Measurements from ENCODE around the gene AOPEP.

Gene AOPEP

GRCh38 chr9:95074632-95075031, 348.1 kb downstream of the AOPEP start:
- TF ChIP-seq, protein P1, sequence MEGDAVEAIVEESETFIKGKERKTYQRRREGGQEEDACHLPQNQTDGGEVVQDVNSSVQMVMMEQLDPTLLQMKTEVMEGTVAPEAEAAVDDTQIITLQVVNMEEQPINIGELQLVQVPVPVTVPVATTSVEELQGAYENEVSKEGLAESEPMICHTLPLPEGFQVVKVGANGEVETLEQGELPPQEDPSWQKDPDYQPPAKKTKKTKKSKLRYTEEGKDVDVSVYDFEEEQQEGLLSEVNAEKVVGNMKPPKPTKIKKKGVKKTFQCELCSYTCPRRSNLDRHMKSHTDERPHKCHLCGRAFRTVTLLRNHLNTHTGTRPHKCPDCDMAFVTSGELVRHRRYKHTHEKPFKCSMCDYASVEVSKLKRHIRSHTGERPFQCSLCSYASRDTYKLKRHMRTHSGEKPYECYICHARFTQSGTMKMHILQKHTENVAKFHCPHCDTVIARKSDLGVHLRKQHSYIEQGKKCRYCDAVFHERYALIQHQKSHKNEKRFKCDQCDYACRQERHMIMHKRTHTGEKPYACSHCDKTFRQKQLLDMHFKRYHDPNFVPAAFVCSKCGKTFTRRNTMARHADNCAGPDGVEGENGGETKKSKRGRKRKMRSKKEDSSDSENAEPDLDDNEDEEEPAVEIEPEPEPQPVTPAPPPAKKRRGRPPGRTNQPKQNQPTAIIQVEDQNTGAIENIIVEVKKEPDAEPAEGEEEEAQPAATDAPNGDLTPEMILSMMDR (conservative IDR thresholded peaks at IDR 0.05), result no peak
- TF ChIP-seq ZFX (IDR thresholded peaks at IDR 0.05), result no peak
- H3K27ac ChIP-seq, result no peak overlapping the region

DNA sequence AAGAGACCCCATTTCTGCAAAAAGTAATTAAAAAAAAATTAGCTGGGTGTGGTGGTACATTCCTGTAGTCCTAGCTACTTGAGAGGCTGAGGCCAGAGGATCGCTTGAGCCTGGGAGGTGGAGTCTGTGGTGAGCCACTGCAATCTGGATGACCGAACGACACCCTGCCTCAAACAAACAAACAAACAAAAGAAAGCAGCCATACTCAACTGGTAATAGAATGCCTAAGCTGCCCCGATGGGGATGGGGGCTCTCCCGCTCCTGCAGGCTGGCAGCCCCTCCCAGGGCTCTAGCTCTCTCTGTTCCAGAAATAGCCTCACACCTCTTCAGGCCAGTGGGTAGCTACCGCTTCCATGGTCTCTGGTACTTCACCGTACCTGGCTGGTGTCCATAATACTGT, 349.2 kb downstream of the AOPEP start:
- H3K27ac ChIP-seq, result no peak overlapping the region

DNA sequence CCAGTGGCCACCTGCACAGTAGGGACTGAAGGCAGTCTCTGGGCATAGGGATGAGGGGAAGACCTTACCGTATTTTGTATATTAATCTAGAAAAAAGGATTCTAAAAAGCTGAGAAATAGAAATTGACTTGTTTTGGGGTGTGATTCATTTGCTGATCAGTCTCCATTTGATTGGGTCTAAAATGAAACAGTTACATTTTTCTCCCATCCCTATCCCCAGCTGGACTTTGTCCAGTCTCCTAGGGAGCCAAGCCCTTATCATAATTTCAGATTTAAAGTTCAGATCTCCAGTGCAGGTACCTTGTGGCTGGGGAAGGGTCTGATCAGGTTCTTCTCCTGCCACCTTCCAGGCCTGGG, 350.2 kb downstream of the AOPEP start:
- TF ChIP-seq, protein P1 (conservative IDR thresholded peaks at IDR 0.05), result no peak
- TF ChIP-seq ZFX (IDR thresholded peaks at IDR 0.05), result no peak
- no peak overlapping the region for H3K27ac ChIP-seq

More for the DNA sequence above, 349.2 kb downstream of the AOPEP start:
- TF ChIP-seq, protein P1 (conservative IDR thresholded peaks at IDR 0.05), result no peak
- no peak for TF ChIP-seq ZFX (IDR thresholded peaks at IDR 0.05)

DNA sequence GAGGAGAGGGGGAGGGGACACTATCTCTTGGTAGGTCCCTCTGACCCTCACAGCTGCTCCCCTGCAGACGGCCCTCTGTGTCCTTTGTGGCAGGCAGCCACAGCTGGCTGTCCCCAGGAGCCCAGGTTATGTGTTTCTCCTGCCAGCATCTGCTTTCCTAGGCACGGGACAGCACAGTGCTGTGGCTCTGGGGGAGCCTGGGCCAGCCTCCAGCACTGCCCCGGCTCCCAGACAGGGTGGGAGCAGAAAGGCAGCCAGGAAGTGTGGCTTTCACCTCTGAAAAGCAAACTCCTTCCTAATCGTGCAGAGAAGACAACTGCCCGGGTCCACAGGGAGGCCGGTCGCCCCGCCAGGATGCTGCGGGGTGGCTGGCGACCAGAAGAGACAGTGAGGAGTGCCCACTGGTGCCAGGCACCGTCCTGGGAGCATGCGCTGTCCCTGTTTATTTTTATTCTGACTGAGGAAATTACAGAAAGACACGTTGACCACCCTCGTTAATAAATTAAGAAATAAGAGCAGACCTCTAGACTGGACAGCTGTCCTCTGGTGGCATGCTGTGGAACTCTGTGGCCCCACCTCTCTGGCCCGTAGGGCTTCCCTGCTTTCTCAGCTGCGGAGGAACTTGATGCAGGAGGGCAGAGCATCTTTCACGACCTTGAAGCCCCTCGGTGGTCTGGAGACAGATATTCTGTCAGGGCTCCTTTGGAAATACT, 350.7 kb downstream of the AOPEP start:
- H3K27ac ChIP-seq, result no peak overlapping the region
- no peak for TF ChIP-seq ZFX (IDR thresholded peaks at IDR 0.05)
- TF ChIP-seq, protein P1 (conservative IDR thresholded peaks at IDR 0.05), result no peak

GRCh38 chr9:95077766-95078370, 351.4 kb downstream of the AOPEP start:
- H3K27ac ChIP-seq, result no peak overlapping the region

GRCh38 chr9:95078511-95078910, 352.0 kb downstream of the AOPEP start:
- TF ChIP-seq, protein P1 (conservative IDR thresholded peaks at IDR 0.05), result no peak
- no peak for TF ChIP-seq ZFX (IDR thresholded peaks at IDR 0.05)
- no peak overlapping the region for H3K27ac ChIP-seq

More at GRCh38 chr9:95077766-95078370, 351.4 kb downstream of the AOPEP start:
- TF ChIP-seq ZFX (IDR thresholded peaks at IDR 0.05), result no peak
- TF ChIP-seq, protein P1 (conservative IDR thresholded peaks at IDR 0.05), result no peak

DNA sequence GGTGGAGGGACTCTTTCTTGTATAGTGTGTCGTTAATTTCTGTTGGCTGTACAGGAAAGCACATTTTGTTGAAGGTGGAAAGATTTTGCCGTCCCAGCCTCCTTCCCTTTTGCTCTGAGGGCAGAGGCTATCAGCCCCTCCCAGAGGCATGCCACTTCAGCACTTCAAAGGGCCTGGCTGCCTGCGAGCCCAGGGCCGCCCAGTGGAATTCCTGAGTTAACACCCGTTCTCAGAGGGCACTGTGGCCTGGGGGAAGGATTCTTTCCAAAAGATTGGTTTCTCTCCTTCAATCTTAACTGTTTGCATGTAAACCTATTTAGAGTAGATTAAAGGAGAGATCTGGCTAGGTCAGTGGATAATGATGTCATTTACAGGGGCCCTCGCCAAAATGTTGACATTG, 352.4 kb downstream of the AOPEP start:
- no peak for TF ChIP-seq ZFX (IDR thresholded peaks at IDR 0.05)
- TF ChIP-seq, protein P1 (conservative IDR thresholded peaks at IDR 0.05), result no peak
- no peak overlapping the region for H3K27ac ChIP-seq
